ENCODE measurements around the gene FBXL17. TPM values are rescaled to one million over a fixed set of nuclear protein-coding genes. Genes with fewer than 3 reads are reported as not detected.

The FBXL17 gene
- total and polyA plus RNA-seq, 4 donors = 2.1 to 14.1 (median 6.3) TPM

- TF ChIP-seq REST (IDR thresholded peaks at IDR 0.05) (no peak), NR2F2 (IDR thresholded peaks at IDR 0.05) (no peak)
- TF ChIP-seq, protein P1, sequence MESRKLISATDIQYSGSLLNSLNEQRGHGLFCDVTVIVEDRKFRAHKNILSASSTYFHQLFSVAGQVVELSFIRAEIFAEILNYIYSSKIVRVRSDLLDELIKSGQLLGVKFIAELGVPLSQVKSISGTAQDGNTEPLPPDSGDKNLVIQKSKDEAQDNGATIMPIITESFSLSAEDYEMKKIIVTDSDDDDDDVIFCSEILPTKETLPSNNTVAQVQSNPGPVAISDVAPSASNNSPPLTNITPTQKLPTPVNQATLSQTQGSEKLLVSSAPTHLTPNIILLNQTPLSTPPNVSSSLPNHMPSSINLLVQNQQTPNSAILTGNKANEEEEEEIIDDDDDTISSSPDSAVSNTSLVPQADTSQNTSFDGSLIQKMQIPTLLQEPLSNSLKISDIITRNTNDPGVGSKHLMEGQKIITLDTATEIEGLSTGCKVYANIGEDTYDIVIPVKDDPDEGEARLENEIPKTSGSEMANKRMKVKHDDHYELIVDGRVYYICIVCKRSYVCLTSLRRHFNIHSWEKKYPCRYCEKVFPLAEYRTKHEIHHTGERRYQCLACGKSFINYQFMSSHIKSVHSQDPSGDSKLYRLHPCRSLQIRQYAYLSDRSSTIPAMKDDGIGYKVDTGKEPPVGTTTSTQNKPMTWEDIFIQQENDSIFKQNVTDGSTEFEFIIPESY (IDR thresholded peaks at IDR 0.05) = no peak
These were observed 523.6 kb downstream of the FBXL17 start (continued) for GRCh38 chr5:107858324-107858723.

GRCh38 chr5:107857785-107858184, 524.1 kb downstream of the FBXL17 start:
- no peaks in the 10 kb centered on the region for H3K36me3 ChIP-seq (ENCODE audit: control insufficient read depth in 4 of 4, insufficient read depth in 3 of 4, low read depth in 1 of 4, low read length in 3 of 4)
- no peak overlapping the region for H3K4me3 ChIP-seq (ENCODE audit: low read depth in 1 of 3, low read length in 3 of 3)
- H3K27me3 ChIP-seq (ENCODE audit: control insufficient read depth in 4 of 4, insufficient read depth in 4 of 4, low read length in 3 of 4) = no peaks in the 10 kb centered on the region
- TF ChIP-seq ATF3 (IDR thresholded peaks at IDR 0.05) (no peak), HNF4A (conservative IDR thresholded peaks at IDR 0.05) (no peak), HNF4G (IDR thresholded peaks at IDR 0.05) (no peak), SP1 (IDR thresholded peaks at IDR 0.05) (no peak), REST (IDR thresholded peaks at IDR 0.05) (no peak), JUND (IDR thresholded peaks at IDR 0.05) (no peak), FOXA2 (IDR thresholded peaks at IDR 0.05) (no peak), RXRA (IDR thresholded peaks at IDR 0.05) (no peak), MAX (IDR thresholded peaks at IDR 0.05) (no peak), RAD21 (IDR thresholded peaks at IDR 0.05) (no peak), GABPA (IDR thresholded peaks at IDR 0.05 in 1 of 2, conservative IDR thresholded peaks at IDR 0.05 in 1 of 2) (no peak), EGR1 (IDR thresholded peaks at IDR 0.05; ENCODE audit: low read depth in 2 of 2) (no peak), YY1 (IDR thresholded peaks at IDR 0.05) (no peak), NR2F2 (IDR thresholded peaks at IDR 0.05) (no peak), FOXA1 (IDR thresholded peaks at IDR 0.05) (no peak), TAF1 (conservative IDR thresholded peaks at IDR 0.05) (no peak)
- TF ChIP-seq, protein P1 (IDR thresholded peaks at IDR 0.05) = no peak
- TF ChIP-seq, protein P2, sequence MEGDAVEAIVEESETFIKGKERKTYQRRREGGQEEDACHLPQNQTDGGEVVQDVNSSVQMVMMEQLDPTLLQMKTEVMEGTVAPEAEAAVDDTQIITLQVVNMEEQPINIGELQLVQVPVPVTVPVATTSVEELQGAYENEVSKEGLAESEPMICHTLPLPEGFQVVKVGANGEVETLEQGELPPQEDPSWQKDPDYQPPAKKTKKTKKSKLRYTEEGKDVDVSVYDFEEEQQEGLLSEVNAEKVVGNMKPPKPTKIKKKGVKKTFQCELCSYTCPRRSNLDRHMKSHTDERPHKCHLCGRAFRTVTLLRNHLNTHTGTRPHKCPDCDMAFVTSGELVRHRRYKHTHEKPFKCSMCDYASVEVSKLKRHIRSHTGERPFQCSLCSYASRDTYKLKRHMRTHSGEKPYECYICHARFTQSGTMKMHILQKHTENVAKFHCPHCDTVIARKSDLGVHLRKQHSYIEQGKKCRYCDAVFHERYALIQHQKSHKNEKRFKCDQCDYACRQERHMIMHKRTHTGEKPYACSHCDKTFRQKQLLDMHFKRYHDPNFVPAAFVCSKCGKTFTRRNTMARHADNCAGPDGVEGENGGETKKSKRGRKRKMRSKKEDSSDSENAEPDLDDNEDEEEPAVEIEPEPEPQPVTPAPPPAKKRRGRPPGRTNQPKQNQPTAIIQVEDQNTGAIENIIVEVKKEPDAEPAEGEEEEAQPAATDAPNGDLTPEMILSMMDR (IDR thresholded peaks at IDR 0.05; ENCODE audit: low read depth, low read length, missing input control) = no peak
- no peaks in the 10 kb centered on the region for H3K9me3 ChIP-seq (ENCODE audit: control insufficient read depth in 4 of 4, low read length in 3 of 4)
- DNase-seq (ENCODE audit: low spot score) = no peak
- H3K9ac ChIP-seq (ENCODE audit: low read depth in 1 of 2, low read length in 2 of 2) = no peak overlapping the region
- WGBS = 96% methylated on average over 2 of the region's 2 CpGs
- no peak overlapping the region for H3K27ac ChIP-seq (ENCODE audit: low read depth in 1 of 2, low read length in 2 of 2)
- H3K4me1 ChIP-seq (ENCODE audit: control insufficient read depth in 4 of 4, insufficient read depth in 4 of 4, low read length in 3 of 4) = no peaks in the 10 kb centered on the region

Measured in liver (tissue), 9 donors.